Measurements from ENCODE around the gene PTPRT. TPM values are rescaled to one million over a fixed set of nuclear protein-coding genes. Genes with fewer than 3 reads are reported as not detected.

The PTPRT gene
- total RNA-seq, 6 experiments from 2014 or later, result not detected

DNA sequence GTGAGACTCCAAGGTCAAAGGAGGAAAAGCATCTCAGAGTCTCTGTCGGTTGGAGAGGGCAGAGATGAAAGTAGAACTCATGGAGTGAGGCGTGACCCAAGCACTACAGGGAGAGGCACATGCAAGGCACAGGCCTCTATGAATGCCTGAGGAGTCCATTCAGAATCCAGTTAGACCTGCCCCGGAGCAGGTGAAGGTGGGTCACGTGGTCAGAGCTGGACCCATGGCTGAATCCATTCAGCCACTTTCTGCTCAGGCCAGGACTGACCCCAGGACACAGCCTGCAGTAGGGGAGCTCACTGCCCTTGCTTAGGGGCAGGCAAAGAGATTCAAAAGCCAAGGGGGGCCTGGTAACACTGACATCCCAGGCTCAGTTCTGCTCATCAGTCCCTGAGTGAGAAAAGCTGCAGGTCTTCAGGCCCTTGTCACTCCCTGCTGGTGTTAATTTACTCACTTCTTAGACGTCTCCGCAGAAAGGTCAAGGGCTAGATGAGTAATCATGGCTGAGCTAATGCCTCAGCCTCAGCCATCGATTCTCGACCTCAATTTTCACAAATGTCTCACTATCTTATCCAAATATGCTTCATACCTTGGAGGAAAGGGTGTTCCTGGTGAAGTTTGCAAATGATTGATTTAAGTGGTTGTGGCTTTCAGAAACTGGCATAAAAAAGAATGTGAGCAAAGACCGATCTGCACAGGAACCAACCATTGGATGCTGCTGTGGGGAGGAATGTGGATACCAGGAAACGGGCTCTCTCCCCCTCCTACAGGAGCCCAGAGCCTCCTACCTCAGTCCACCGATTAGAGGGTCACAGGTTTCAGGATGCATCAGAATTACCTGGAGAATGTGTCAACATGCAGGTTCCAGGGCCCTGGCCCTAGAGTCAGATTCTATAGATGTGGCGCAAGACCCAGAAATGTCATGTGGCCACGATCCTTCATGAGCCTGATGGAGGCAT, 584.4 kb downstream of the PTPRT start:
- H3K4me3 Mint-ChIP-seq, result no peak overlapping the region
- DNase-seq, result no peak
- H3K9me3 Mint-ChIP-seq, result peaks cover 22% of the 10 kb centered on the region
- H3K36me3 Mint-ChIP-seq (ENCODE audit: low read depth), result no peaks in the 10 kb centered on the region
- TF ChIP-seq, protein P1, sequence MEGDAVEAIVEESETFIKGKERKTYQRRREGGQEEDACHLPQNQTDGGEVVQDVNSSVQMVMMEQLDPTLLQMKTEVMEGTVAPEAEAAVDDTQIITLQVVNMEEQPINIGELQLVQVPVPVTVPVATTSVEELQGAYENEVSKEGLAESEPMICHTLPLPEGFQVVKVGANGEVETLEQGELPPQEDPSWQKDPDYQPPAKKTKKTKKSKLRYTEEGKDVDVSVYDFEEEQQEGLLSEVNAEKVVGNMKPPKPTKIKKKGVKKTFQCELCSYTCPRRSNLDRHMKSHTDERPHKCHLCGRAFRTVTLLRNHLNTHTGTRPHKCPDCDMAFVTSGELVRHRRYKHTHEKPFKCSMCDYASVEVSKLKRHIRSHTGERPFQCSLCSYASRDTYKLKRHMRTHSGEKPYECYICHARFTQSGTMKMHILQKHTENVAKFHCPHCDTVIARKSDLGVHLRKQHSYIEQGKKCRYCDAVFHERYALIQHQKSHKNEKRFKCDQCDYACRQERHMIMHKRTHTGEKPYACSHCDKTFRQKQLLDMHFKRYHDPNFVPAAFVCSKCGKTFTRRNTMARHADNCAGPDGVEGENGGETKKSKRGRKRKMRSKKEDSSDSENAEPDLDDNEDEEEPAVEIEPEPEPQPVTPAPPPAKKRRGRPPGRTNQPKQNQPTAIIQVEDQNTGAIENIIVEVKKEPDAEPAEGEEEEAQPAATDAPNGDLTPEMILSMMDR (IDR thresholded peaks at IDR 0.05), result no peak
- no peak overlapping the region for H3K27ac Mint-ChIP-seq
- H3K4me1 Mint-ChIP-seq (ENCODE audit: low read depth), result no peaks in the 10 kb centered on the region
- H3K27me3 Mint-ChIP-seq (ENCODE audit: insufficient read depth), result no peaks in the 10 kb centered on the region

DNA sequence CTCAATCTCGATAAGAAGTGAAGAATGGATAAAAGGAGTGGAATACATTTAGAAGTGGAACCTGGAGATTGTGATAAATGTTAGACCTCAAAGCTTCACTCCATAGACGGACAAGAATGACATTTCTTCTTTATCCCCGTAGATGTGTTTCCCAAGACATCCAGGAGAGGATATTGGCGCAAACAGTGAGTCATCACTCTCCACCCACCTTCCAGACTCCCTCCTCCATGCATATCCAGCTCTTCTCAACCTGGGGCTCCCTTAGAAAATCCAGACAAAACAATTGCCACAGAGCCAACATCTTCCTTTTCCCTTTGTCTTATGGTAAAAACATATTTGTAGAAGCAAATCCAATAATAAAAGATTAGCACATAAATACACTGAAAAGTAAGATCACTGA, 586.1 kb downstream of the PTPRT start:
- TF ChIP-seq, protein P1 (IDR thresholded peaks at IDR 0.05), result no peak
- H3K27ac Mint-ChIP-seq, result no peak overlapping the region
- no peaks in the 10 kb centered on the region for H3K4me1 Mint-ChIP-seq (ENCODE audit: low read depth)
- H3K9me3 Mint-ChIP-seq, result peaks cover 22% of the 10 kb centered on the region
- H3K36me3 Mint-ChIP-seq (ENCODE audit: low read depth), result no peaks in the 10 kb centered on the region
- no peak overlapping the region for H3K4me3 Mint-ChIP-seq
- no peak for DNase-seq
- H3K27me3 Mint-ChIP-seq (ENCODE audit: insufficient read depth), result no peaks in the 10 kb centered on the region

DNA sequence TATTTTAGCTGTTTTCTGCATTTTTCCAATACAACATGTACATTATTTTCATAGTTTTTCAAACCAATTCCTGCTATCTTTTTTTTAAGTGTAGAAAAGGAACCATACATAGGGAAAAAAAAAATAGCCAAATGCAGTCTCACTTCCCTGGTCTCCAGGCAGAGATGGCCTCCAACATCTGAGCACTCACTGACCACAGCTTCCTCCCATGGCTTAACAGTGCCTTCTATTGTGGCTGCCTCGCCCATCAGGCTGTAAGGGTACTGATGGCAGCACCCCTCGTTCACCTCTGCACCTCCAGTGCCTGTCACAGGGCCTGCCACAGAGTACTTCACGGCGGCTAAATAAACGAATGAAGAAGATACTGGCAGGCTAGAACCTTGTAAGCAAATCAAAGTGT, 591.1 kb downstream of the PTPRT start:
- H3K36me3 Mint-ChIP-seq (ENCODE audit: low read depth), result no peaks in the 10 kb centered on the region
- H3K9me3 Mint-ChIP-seq, result peaks cover 18% of the 10 kb centered on the region
- no peaks in the 10 kb centered on the region for H3K4me1 Mint-ChIP-seq (ENCODE audit: low read depth)
- no peak overlapping the region for H3K4me3 Mint-ChIP-seq
- H3K27me3 Mint-ChIP-seq (ENCODE audit: insufficient read depth), result no peaks in the 10 kb centered on the region
- DNase-seq, result no peak
- TF ChIP-seq, protein P1 (IDR thresholded peaks at IDR 0.05), result no peak
- no peak overlapping the region for H3K27ac Mint-ChIP-seq

DNA sequence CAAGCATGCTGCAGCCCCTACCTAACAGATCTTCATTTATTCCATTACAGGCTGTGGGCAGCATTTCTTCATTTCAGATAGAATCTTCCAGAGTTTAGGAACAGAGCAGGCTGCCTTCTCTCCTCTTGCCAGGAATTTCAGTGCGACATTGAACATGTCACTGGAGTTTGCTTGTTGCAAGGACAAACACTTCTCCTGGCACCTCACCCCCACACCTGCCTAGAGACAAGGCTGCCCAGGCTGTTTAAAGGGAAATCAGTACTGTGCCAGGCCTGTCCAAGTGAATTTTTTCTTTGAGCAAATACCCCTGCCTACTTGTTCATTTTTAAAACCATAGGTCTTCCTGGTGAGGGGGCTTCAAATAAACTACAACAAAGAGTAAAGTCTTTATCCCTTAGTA, 594.1 kb downstream of the PTPRT start:
- Mint-ChIP-seq H3K9me3 (peaks cover 14% of the 10 kb centered on the region; the same call in 1 of the 2 replicates), H3K4me1 (ENCODE audit: low read depth) (no peaks in the 10 kb centered on the region), H3K4me3 (no peak overlapping the region), H3K27me3 (ENCODE audit: insufficient read depth) (no peaks in the 10 kb centered on the region; the same call in 1 of the 2 replicates), H3K36me3 (ENCODE audit: low read depth) (no peaks in the 10 kb centered on the region), H3K27ac (no peak overlapping the region)
- TF ChIP-seq, protein P1 (IDR thresholded peaks at IDR 0.05), result no peak
- DNase-seq, result no peak

DNA sequence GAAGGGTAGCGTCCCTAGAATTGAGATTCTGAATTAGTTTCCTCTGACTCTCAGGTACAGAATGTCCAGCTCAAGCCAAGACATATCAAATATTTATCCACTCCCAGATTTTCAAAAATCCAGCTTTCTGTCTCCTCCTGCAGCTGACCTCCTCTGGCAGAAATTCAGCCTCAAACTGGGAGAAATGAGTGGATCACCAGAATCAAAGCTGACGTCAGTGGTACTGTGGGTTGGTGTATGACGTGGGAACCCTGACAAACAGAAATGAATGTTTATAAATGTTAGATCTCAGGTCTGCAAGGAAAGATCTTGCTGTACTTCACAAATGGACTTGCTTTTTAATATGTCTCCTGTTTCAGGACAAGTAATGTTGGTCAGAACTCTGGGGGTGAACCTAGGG, 595.0 kb downstream of the PTPRT start:
- H3K27ac Mint-ChIP-seq, result no peak overlapping the region
- H3K4me1 Mint-ChIP-seq (ENCODE audit: low read depth), result no peaks in the 10 kb centered on the region
- peaks cover 14% of the 10 kb centered on the region; the same call in 1 of the 2 replicates for H3K9me3 Mint-ChIP-seq
- DNase-seq, result no peak
- no peaks in the 10 kb centered on the region for H3K36me3 Mint-ChIP-seq (ENCODE audit: low read depth)
- TF ChIP-seq, protein P1 (IDR thresholded peaks at IDR 0.05), result no peak
- no peaks in the 10 kb centered on the region; the same call in 1 of the 2 replicates for H3K27me3 Mint-ChIP-seq (ENCODE audit: insufficient read depth)
- H3K4me3 Mint-ChIP-seq, result no peak overlapping the region
